GM12872 (cell line): Measurements from ENCODE around the gene RUNDC3A.

ENCODE experiments used
- CTCF ChIP-seq: IDR thresholded peaks from 3 replicates; pipeline ENCODE4 v1.5.1; 2011; ENCODE audit warnings: low read depth, mild to moderate bottlenecking, low read length, moderate library complexity; ENCODE audit not compliant: insufficient read depth

Gene RUNDC3A

GRCh38 chr17:44351961-44352827, 43.8 kb downstream of the RUNDC3A start:
- no peak for TF ChIP-seq CTCF

- no peak for TF ChIP-seq CTCF
Observed at GRCh38 chr17:44352828-44353671, 44.6 kb downstream of the RUNDC3A start.

- TF ChIP-seq CTCF = no peak
Observed at GRCh38 chr17:44353672-44354331, 45.4 kb downstream of the RUNDC3A start.

- TF ChIP-seq CTCF = peak; percentile 61
Observed at GRCh38 chr17:44354582-44355561, 46.5 kb downstream of the RUNDC3A start.

GRCh38 chr17:44355642-44356099, 47.3 kb downstream of the RUNDC3A start:
- TF ChIP-seq CTCF = no peak

- no peak for TF ChIP-seq CTCF
Observed at GRCh38 chr17:44356241-44356640, 47.8 kb downstream of the RUNDC3A start.
